Stimulated activated naive CD4-positive, alpha-beta T cell (primary cell): ENCODE measurements around the gene ZNF385B.
"Not testable (repeated sequence)": the region's sequence is repeated elsewhere in the genome, so short reads cannot be mapped to it uniquely, and the experiment has no call there.

Source experiments
- DNase-seq, 6 experiments: peaks; one replicate each; lab custom pipeline; 2025; lab: John Stamatoyannopoulos, UW

ZNF385B gene

GRCh38 chr2:179802051-179802882 lies 59.1 kb downstream of the ZNF385B start:
- no peak for DNase-seq

DNA sequence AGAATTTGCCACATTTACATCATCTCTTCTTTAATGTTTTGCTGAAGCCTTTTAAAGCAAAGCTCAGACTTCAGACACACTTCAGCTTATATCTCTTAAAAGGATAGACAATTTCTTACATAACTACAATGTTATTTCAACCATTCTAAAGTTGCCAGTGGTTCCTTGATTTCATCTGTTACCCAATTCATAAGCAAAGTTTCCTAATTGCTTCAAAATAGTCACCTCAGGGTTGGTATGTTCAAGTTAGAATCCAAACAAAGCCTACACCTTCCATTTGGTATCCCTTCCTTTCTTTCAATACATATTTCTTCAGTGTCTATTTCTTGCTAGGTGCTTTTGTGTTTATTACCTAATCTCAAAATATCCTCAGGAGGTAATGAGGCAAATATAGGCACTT lies 60.6 kb downstream of the ZNF385B start:
- no peak for DNase-seq

- DNase-seq, result no peak
These were observed 65.0 kb downstream of the ZNF385B start for GRCh38 chr2:179796213-179797007.

DNA sequence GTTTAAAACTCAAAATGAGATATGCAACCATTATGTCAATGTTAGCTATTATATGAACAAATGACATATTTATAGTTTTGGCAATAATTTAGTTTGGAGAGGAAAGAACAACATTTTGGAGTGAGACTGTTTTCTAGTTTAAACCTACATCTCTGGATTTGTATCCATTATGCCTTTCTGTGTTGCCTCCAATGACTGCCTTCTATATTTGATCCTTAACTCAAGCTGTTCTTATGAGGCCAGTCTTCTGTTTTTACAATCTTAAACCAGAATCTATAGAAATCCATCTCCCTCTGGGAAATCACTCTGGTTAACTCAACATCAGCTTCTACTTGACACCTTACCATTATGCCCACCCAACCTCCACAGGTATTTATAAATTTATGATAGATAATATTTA lies 67.5 kb downstream of the ZNF385B start:
- DNase-seq, result no peak

GRCh38 chr2:179793238-179793637 lies 68.2 kb downstream of the ZNF385B start:
- no peak for DNase-seq

GRCh38 chr2:179790235-179791217 lies 70.9 kb downstream of the ZNF385B start:
- DNase-seq, result no peak

DNA sequence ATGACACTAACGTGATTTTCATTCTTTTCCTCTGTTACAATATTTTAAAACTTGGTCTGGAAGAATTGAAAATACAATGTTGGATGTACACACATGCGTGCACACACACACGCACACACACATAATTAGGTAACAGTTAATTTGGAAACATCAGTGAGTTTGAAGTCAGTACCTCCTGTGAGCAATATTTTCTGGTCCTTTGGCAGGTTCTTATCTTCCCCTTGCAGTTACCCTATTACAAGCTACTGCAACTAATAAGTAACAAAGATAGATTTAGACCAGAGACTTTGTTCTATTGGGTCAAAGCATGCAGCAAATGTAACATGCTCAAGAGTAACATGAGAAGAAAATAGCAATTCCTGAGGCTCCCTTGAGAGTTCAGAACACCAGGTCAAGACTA lies 73.3 kb downstream of the ZNF385B start:
- DNase-seq, result no peak

GRCh38 chr2:179787601-179788000 lies 73.8 kb downstream of the ZNF385B start:
- no peak for DNase-seq

DNA sequence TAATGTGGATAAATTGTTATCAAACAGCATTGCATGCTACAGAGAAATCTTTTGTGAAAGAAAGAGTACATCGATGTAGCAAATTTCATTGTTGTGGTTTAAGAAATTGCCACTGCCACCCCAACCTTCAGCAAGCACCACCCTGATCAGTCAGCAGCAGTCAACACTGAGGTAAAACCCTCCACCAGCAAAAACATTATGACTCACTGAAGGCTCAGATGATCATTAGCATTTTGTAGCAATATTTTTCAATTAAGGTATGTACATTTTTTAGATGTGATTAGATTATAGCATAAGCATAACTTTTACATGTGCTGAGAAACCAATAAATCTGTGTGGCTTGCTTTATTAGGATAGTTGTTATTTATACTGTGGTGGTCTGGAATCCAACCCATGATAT lies 75.5 kb downstream of the ZNF385B start:
- no peak for DNase-seq

DNA sequence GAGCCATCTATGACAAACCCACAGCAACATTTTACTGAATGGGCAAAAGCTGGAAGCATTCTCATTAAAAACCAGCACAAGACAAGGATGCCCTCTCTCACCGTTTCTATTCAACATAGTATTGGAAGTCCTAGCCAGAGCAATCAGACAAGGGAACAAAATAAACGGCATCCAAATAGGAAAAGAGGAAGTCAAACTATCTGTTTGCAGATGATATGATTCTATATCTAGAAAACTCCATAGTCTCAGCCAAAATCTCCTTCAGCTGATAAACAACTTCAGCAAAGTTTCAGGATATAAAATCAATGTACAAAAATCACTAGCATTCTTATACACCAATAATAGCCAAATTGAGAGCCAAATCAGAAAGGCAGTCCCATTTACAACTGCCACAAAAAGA lies 79.1 kb downstream of the ZNF385B start:
- not testable (repeated sequence) for DNase-seq

GRCh38 chr2:179773986-179774385 lies 87.4 kb downstream of the ZNF385B start:
- no peak for DNase-seq

DNA sequence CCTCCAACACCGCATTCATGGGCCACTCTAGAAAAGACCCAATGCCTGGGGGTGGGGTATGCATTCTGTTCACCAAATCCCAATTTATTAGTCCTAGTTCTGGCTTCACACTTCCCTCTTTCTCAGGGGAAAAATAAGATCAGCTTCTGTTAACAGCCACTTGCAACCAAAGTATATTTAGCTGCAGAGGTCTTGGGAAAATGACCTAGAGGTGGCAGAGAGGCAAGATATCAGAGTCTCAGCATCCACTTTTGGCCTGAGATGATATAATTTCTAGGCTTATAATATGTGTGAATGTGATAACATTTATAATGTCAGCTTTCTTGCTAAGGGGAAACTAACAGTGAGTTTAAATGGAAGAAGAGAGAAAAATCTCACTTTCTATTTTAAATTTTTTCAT lies 89.1 kb downstream of the ZNF385B start:
- no peak for DNase-seq

DNA sequence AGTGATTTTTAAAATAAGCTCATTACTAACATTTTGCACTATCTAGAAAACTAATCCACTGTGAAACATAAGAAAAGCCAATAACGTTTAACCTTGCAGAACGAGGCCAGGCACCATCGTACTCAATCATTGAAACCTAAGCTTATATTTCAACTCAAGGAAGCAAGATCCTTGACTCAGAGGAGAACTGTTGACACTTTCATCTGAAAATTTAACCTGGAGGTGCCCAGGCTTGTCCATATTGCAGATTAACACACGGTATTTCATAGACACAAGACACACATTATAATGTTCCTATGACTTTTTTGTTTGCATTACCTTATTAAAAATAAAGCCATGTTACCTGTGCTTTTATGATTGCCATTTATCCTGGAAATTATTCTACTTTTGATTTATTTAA lies 89.6 kb downstream of the ZNF385B start:
- DNase-seq, result no peak

DNA sequence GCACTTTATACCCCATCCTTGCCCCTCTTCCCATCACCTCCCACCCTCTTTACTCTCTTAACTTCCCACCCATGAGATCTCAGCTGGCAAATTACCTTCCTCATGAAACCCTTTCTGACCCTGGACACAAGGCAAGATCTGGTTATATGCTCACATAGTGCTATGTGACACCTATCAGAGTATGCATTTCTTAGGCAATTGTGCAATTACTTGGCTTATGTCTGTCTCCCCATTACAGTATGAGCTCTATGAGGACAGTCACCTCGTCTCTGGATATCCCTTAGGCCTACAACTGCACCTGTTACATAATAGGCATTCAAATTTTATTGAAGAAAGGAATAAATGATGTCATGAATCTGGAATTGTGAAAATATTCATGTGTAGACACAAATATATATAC lies 91.4 kb downstream of the ZNF385B start:
- DNase-seq, result no peak

DNA sequence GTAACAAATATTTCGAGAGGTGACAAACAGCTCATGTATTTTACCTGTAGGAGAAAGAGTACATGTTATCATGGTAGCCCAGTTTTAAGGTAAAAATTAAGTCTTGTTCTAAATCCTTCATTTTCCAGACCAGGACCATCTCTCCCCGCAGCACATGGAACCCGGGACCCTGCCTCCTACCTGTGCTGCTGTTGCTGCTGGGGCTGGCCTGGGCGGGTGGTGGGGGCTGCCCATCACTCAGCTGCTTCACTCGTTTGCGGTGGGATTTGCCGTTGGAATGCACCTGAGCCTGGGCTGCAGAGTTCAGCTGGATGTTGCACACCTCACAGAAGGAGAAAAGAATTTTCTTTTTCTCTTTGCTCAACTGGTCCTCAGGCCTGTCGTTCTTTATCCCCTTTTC lies 92.1 kb downstream of the ZNF385B start:
- DNase-seq, result no peak

GRCh38 chr2:179768765-179769164 lies 92.6 kb downstream of the ZNF385B start:
- no peak for DNase-seq

GRCh38 chr2:179765666-179766065 lies 95.7 kb downstream of the ZNF385B start:
- no peak for DNase-seq

DNA sequence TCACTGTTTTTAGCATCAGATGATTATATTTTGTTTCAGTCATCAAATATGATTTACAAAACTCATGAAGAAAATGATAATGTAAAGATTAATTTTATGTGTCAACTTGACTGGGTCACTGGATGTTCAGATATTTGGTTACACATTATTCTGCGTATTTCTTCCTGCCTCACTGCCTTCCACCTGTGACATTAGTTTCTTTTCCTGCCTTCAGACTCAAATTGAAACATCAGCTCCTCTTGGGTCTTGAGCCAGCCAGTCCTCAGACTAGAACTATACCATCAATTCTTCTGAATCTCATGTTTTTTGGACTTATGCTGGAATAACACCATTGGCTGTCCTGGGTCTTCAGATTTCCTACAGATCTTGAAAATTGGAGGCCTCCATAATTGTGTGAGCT lies 96.7 kb downstream of the ZNF385B start:
- no peak for DNase-seq

GRCh38 chr2:179758636-179759035 lies 102.8 kb downstream of the ZNF385B start:
- DNase-seq, result no peak

DNA sequence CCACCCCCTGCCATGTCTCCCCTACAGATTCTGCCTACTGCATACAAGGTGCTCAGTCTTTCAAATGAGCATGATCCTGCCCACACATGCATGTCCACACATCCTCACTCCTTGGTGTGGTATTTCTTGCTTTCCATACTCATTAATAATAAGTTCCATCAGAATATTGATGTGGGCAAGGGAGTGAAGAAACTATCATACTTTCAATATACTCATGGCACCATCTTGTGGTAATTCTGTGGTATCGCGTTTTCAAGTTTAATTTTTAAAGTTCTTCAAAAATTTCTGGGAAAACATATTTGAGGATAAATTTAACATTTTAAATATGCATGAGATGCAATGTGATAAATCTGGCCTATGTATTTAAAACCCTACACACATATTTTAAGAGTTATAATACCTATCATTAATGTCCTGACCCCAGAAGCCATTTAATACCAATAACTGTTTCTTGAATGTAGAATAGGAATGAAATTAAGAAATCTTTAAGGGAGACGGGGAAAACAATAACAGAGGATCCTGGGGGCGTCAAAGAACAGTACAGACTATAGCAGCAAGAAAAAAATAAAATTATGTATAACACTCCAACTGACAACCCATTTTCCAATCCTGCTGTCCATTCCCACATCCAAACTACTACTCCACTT lies 110.1 kb downstream of the ZNF385B start:
- DNase-seq, result no peak

DNA sequence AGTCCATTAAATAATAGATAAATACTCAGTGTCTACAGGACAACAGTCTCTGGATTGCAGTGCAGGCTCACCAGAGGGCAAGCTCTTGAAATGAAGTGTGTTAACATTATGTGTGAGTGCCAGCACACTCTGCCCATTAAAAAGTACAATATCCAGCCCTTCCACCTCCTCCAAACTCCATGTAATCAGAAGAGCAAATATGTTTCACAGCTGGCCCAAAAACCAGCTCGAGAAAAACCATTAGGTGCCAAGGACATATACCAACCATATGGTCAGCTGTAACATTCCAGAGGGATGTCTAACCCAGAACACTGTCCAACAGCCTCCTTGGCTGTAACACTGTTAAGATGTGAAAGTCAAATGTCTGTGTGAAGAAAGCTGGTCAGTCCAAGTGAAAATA lies 112.2 kb downstream of the ZNF385B start:
- no peak for DNase-seq

- no peak for DNase-seq
These were observed 114.4 kb downstream of the ZNF385B start for GRCh38 chr2:179746981-179747380.
